RCC 7860 (cell line): Measurements from ENCODE around the gene RPLP2.

Source experiments
- DNase-seq: peaks from one replicate; pipeline ENCODE4 v3.0.0-alpha.2; 2015; ENCODE audit warnings: low spot score
- FAIRE-seq: peaks from 2 replicates; lab custom pipeline; 2012; peaks lifted over from hg19 to GRCh38; lab: Jason Lieb, UNC

Gene RPLP2

DNA sequence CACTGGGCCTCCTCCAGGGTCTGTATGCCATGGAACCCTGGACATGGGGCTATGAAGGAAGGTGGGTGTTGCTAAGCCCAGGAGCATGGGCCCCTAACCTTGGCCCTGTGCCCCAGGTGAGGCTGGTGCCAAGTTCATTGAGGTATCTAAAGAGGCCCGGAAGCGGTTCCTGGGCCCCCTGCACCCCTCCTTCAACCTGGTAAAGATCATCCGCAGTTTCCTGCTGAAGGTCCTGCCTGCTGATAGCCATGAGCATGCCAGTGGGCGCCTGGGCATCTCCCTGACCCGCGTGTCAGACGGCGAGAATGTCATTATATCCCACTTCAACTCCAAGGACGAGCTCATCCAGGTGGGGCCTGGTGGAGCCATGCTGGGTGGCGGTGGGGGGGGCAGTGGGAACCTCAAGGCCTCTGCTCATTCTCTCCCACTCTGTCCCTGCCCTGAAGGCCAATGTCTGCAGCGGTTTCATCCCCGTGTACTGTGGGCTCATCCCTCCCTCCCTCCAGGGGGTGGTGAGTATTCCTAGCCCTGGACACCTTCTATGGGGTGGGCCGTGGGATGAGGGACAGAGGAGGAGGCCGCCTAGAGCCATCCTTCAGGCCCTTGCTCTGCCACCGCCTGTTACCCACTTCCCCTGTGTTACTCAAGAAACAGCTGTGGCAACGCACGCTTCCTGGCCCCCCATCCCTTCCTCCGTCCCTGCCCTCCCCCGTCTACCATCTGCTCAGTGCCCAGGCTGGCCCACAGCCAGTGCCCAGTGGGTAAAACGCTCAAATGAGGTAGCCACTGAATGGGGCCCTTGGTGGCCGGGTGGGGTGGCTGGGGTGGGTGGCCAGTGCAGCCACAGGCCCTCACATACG is 12.0 kb downstream of the RPLP2 start:
- DNase-seq (no peak), FAIRE-seq (no peak)

GRCh38 chr11:823441-824291 is 13.9 kb downstream of the RPLP2 start:
- DNase-seq = no peak
- no peak for FAIRE-seq

DNA sequence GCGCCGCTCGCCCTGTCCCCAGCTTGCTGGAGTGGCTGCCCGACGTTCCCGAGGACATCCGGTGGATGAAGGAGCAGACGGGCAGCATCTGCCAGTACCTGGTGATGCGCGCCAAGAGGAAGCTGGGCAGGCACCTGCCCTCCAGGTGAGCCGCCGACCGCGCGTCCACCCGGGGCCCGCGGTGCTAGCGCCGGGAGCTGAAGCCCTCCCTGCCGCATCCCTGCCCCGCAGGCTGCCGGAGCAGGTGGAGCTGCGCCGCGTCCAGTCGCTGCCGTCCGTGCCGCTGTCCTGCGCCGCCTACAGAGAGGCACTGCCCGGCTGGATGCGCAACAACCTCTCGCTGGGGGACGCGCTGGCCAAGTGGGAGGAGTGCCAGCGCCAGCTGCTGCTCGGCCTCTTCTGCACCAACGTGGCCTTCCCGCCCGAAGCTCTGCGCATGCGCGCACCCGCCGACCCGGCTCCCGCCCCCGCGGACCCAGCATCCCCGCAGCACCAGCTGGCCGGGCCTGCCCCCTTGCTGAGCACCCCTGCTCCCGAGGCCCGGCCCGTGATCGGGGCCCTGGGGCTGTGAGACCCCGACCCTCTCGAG is 14.6 kb downstream of the RPLP2 start:
- DNase-seq (no peak), FAIRE-seq (no peak)

DNA sequence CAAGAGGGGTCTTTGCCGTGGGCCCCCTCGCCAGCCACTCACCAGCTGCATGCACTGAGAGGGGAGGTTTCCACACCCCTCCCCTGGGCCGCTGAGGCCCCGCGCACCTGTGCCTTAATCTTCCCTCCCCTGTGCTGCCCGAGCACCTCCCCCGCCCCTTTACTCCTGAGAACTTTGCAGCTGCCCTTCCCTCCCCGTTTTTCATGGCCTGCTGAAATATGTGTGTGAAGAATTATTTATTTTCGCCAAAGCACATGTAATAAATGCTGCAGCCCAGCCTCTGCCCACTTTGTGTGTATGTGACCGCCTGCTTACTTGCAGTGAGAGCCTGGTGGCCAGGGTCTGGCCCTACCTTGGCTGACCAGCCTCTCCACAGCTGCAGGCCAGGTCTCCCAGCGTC is 15.2 kb downstream of the RPLP2 start:
- DNase-seq (no peak), FAIRE-seq (no peak)

DNA sequence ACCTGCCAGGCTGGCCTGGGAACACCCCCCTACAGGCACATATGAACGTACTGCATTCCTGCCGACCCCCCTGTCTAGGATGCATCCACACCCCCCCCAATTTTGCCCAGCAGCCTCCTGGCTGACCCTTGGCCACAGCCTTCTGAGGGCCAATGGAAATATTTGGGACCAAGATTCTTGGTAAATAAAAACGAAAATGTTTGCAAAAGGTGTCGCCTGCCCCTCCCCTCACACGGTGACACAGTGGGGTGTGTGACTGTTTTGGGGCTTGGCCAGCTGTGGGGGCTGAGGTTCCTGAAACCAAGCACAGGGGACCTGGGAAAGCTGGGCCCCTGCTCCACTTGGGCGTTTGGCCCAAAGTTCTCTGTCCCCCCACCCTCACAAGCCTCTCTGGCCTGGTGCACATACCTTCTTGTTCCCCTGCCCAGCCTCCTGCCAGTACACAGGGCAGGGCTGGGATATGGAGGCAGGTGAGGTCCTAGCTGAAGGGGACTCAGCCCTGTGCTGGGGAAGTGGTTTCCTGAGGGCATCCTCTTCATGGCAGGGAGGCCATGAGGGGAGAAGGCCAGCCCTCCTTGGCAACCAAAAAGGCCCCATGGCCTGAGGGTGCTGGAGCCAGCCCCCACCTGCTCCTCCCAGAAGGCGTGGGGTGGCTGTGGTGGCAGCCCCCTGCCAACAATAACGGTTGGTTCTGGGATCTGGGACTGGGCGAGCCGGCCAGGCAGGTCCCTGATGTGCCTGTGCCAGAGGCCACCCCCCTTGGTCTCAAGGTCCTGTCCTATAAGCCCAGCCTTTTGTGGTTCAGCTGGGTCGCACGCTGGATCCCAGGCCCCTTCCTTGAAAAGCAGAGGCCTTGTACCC is 15.8 kb downstream of the RPLP2 start:
- FAIRE-seq (no peak), DNase-seq (no peak)

- DNase-seq (no peak), FAIRE-seq (no peak)
These were observed 16.5 kb downstream of the RPLP2 start for GRCh38 chr11:826227-826621.

GRCh38 chr11:826836-827145 is 17.0 kb downstream of the RPLP2 start:
- DNase-seq (no peak), FAIRE-seq (no peak)

- no peak for FAIRE-seq
- DNase-seq = no peak
These were observed 17.6 kb downstream of the RPLP2 start for GRCh38 chr11:827146-827896.

DNA sequence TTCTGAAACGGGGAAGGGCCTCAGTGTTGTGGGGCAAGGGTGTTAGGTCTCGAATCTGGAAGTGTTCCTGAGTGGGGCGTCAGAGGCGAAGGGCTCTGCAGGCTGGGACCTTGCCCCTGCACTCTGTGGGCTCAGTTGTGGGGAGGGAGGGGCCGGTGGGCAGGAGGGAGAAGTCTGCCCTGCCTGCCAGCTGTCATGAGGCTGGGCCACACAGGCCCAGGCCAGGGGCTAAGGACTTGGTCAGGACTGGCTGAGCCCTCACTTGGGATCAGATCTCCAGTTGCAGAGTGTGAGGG is 18.1 kb downstream of the RPLP2 start, which contains the start of gene CRACR2B:
Gene CRACR2B, plus strand, starts transcription at position 23 of the 296 bp plus-strand sequence. CDS start 689 bp downstream, outside the sequence.
- DNase-seq (no peak), FAIRE-seq (no peak)

GRCh38 chr11:828506-829175 is 18.9 kb downstream of the RPLP2 start:
- DNase-seq (no peak), FAIRE-seq (no peak)

GRCh38 chr11:829176-829846 is 19.5 kb downstream of the RPLP2 start:
- peak; percentile 60 for DNase-seq
- no peak for FAIRE-seq

DNA sequence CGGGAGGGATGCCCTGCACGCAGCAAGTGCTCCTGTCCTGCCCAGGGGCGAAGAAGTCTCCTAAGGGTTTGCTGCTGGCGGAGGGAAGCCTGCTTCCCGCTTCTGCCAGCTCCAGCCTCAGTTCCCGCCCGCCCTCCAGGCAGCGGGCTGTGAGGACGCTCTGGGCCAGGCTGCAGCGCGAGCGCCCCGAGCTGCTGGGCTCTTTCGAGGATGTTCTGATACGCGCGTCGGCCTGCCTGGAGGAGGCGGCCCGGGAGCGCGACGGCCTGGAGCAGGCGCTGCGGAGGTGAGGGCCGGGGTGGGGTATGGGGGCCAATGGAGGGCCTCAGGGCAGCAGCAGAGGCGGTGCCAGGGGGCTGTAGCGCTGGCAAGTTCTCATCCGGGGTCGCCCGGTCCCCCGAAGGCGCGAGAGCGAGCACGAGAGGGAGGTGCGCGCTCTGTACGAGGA is 20.1 kb downstream of the RPLP2 start:
- DNase-seq (no peak), FAIRE-seq (no peak)

GRCh38 chr11:830295-831117 is 20.7 kb downstream of the RPLP2 start:
- no peak for FAIRE-seq
- DNase-seq = no peak

DNA sequence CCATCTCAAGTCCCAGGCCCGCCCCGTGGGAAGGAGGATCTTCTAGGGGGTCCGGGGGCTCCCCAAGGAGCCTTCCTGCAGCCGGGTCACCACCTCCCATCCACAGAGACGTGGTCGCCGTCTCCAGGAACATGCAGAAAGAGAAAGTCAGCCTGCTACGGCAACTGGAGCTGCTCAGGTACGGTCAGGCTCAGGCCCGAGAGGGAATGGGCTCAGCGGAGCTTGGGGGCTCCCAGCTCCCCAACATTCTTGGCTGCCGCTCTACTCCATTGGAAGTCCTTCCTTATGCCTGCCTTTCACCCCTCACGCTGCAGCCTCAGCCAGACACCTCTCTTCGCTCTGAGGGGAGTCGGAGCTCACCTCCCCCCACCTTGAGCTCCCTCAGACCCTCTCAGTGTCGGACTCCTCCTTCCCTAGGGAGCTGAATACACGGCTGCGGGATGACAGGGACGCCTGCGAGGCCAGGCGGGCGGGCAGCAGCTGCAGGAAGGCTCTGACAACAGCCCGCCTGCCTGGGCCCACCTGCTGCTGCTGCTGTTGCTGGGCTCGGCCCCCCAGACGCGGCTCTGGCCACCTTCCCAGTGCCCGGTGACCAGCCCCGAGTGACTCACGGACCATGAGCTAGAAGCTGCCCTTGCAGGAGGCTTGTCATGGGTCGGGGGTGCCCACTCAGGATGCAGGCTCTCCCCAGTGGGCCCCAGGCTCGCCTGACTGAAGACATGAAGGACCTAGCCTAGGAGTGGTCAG is 21.5 kb downstream of the RPLP2 start:
- DNase-seq (peak; percentile 87), FAIRE-seq (peak; percentile 70)

- DNase-seq = no peak
- FAIRE-seq = no peak
These were observed 22.3 kb downstream of the RPLP2 start for GRCh38 chr11:831961-832528.

GRCh38 chr11:832529-833113 is 22.9 kb downstream of the RPLP2 start, which contains the start of gene CD151:
CD151 (plus strand) TSS chr11:832952; CDS start chr11:836070, 3,118 bp downstream.
- peak; percentile 59 for DNase-seq
- FAIRE-seq = no peak
